ENCODE data around the gene HDGFL3.

DNA sequence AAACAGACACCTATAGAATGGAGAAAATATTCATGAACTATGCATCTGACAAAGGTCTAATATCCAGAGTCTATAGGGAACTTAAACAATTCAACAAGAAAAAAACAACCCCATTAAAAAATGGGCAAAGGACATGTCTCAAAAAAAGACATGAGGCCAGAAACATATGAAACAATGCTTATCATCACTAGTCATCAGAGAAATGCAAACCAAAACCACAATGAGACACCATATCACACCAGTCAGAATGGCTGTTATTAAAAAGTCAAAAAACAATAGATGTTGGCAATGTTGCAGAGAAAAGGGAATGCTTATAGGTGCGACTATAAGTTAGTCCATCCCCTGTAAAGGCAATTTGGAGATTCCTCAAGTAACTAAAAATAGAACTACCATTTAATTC is 11.4 kb upstream of the HDGFL3 start:
- TF ChIP-seq CTCF (IDR thresholded peaks at IDR 0.05): no peak
- TF ChIP-seq POLR2A (IDR thresholded peaks at IDR 0.05): no peak
